H9 (cell line): ENCODE data around the gene THAP4. TPM values are rescaled to one million over a fixed set of nuclear protein-coding genes. Genes with fewer than 3 reads are reported as not detected.

Experiments used
- DNase-seq: peaks from one replicate; pipeline ENCODE4 v3.0.0-alpha.2; 2017
- H2AFZ ChIP-seq: one replicate; pipeline ENCODE4 v1.6.1; 2013; ENCODE audit warnings: mild to moderate bottlenecking, low read length, control low read depth, moderate library complexity
- H2AK5ac ChIP-seq: 2 replicates; pipeline ENCODE4 v1.6.1; 2013; ENCODE audit warnings: low read length, control low read depth, mixed read lengths; ENCODE audit not compliant: insufficient read length
- H2BK120ac ChIP-seq: one replicate; pipeline ENCODE4 v1.6.1; 2013; ENCODE audit warnings: low read depth, mild to moderate bottlenecking, low read length, control low read depth, inconsistent platforms; ENCODE audit not compliant: poor library complexity, severe bottlenecking
- H2BK12ac ChIP-seq: 2 replicates; pipeline ENCODE4 v1.6.1; 2013; ENCODE audit warnings: low read length, control low read depth, mixed read lengths, low read depth; ENCODE audit not compliant: insufficient read length
- H2BK15ac ChIP-seq: 2 replicates; pipeline ENCODE4 v1.6.1; 2013; ENCODE audit warnings: low read depth, low read length, control low read depth
- H2BK20ac ChIP-seq: one replicate; pipeline ENCODE4 v1.6.1; 2013; ENCODE audit warnings: low read depth, mild to moderate bottlenecking, low read length, control low read depth, inconsistent platforms; ENCODE audit not compliant: poor library complexity, severe bottlenecking
- H2BK5ac ChIP-seq: 2 replicates; pipeline ENCODE4 v1.6.1; 2013; ENCODE audit warnings: low read length, control low read depth, mixed read lengths; ENCODE audit not compliant: insufficient read length
- H3K14ac ChIP-seq: 2 replicates; pipeline ENCODE4 v1.6.1; 2013; ENCODE audit warnings: low read length, control low read depth; ENCODE audit not compliant: insufficient read depth
- H3K18ac ChIP-seq: 2 replicates; pipeline ENCODE4 v1.6.1; 2013; ENCODE audit warnings: low read depth, mild to moderate bottlenecking, mixed read lengths, low read length, control low read depth; ENCODE audit not compliant: insufficient read length
- H3K23ac ChIP-seq: 2 replicates; pipeline ENCODE4 v1.6.1; 2013; ENCODE audit warnings: low read length, control low read depth, mixed read lengths, low read depth; ENCODE audit not compliant: insufficient read length
- H3K23me2 ChIP-seq: 2 replicates; pipeline ENCODE4 v1.6.1; 2013; ENCODE audit warnings: low read depth, mild to moderate bottlenecking, mixed read lengths, low read length, control low read depth; ENCODE audit not compliant: insufficient read length, poor library complexity, severe bottlenecking
- H3K27ac ChIP-seq: 2 replicates; pipeline ENCODE4 v1.5.1; 2013; ENCODE audit warnings: low read length, control low read depth, mixed read lengths, low read depth; ENCODE audit not compliant: insufficient read length
- H3K27me3 ChIP-seq: 2 replicates; pipeline ENCODE4 v1.6.1; 2013; ENCODE audit warnings: low read length, control low read depth, inconsistent platforms; ENCODE audit not compliant: insufficient read depth
- H3K4ac ChIP-seq: 2 replicates; pipeline ENCODE4 v1.6.1; 2013; ENCODE audit warnings: low read depth, mild to moderate bottlenecking, control low read depth, inconsistent platforms, low read length, moderate library complexity
- H3K4me1 ChIP-seq: 2 replicates; pipeline ENCODE4 v1.6.1; 2013; ENCODE audit warnings: low read length, control low read depth, inconsistent platforms; ENCODE audit not compliant: insufficient read depth
- H3K4me2 ChIP-seq: 2 replicates; pipeline ENCODE4 v1.6.1; 2013; ENCODE audit warnings: low read length, control low read depth, mixed read lengths; ENCODE audit not compliant: insufficient read length, insufficient read depth
- H3K56ac ChIP-seq: 2 replicates; pipeline ENCODE4 v1.6.1; 2013; ENCODE audit warnings: low read depth, mild to moderate bottlenecking, mixed read lengths, low read length, control low read depth; ENCODE audit not compliant: insufficient read length
- H3K79me1 ChIP-seq: 2 replicates; pipeline ENCODE4 v1.6.1; 2013; ENCODE audit warnings: low read depth, mild to moderate bottlenecking, moderate library complexity, low read length, control low read depth, inconsistent platforms; ENCODE audit not compliant: insufficient read depth, poor library complexity, severe bottlenecking
- H3K79me2 ChIP-seq: 2 replicates; pipeline ENCODE4 v1.6.1; 2013; ENCODE audit warnings: low read length, control low read depth, inconsistent platforms; ENCODE audit not compliant: insufficient read depth
- H3K9ac ChIP-seq: 2 replicates; pipeline ENCODE4 v1.6.1; 2013; ENCODE audit warnings: low read length, control low read depth, mixed read lengths; ENCODE audit not compliant: insufficient read length; ENCODE audit errors: extremely low read depth
- H3K9me3 ChIP-seq: one replicate; pipeline ENCODE4 v1.6.1; 2013; ENCODE audit warnings: low read depth, low read length, inconsistent platforms; ENCODE audit not compliant: control insufficient read depth
- H3T11ph ChIP-seq: one replicate; pipeline ENCODE4 v1.6.1; 2013; ENCODE audit warnings: mild to moderate bottlenecking, low read length, control low read depth, inconsistent platforms
- H4K20me1 ChIP-seq: one replicate; pipeline ENCODE4 v1.6.1; 2013; ENCODE audit not compliant: control insufficient read depth, insufficient read length, insufficient read depth
- H4K5ac ChIP-seq: 2 replicates; pipeline ENCODE4 v1.6.1; 2013; ENCODE audit warnings: low read depth, mild to moderate bottlenecking, mixed read lengths, low read length, control low read depth; ENCODE audit not compliant: insufficient read length
- H4K8ac ChIP-seq: replicated peaks from 2 replicates; pipeline ENCODE4 v1.6.1; 2013; ENCODE audit warnings: low read length, control low read depth, mixed read lengths, low read depth; ENCODE audit not compliant: insufficient read length
- H4K91ac ChIP-seq: 2 replicates; pipeline ENCODE4 v1.6.1; 2013; ENCODE audit warnings: low read depth, mild to moderate bottlenecking, moderate library complexity, mixed read lengths, low read length, control low read depth; ENCODE audit not compliant: insufficient read length
- H3K27ac Mint-ChIP-seq, 3 experiments: 2 replicates in 2 of 3; 3 replicates in 1 of 3; pipeline ENCODE4 v1.8.0; 2020 to 2021; ENCODE audit warnings: mixed read lengths in 3 of 3, mild to moderate bottlenecking in 1 of 3, moderate library complexity in 1 of 3
- H3K27me3 Mint-ChIP-seq: 2 replicates; pipeline ENCODE4 v1.8.0; 2021; ENCODE audit warnings: low read depth, mild to moderate bottlenecking, moderate library complexity, mixed read lengths
- H3K36me3 Mint-ChIP-seq, 3 experiments: 2 replicates in 2 of 3; 3 replicates in 1 of 3; pipeline ENCODE4 v1.8.0; 2020 to 2021; ENCODE audit warnings: low read depth in 3 of 3, mixed read lengths in 3 of 3; ENCODE audit not compliant: insufficient read depth in 1 of 3
- H3K4me1 Mint-ChIP-seq, 2 experiments: 2 replicates each; pipeline ENCODE4 v1.8.0; 2020; ENCODE audit warnings: mixed read lengths in 2 of 2
- H3K4me3 Mint-ChIP-seq, 2 experiments: 2 replicates in 1 of 2; 3 replicates in 1 of 2; pipeline ENCODE4 v1.8.0; 2020 to 2021; ENCODE audit warnings: mild to moderate bottlenecking in 2 of 2, mixed read lengths in 2 of 2, moderate library complexity in 1 of 2
- H3K9me3 Mint-ChIP-seq, 2 experiments: 2 replicates in 1 of 2; 3 replicates in 1 of 2; pipeline ENCODE4 v1.8.0; 2020; ENCODE audit warnings: mild to moderate bottlenecking in 2 of 2, mixed read lengths in 2 of 2, moderate library complexity in 1 of 2
- WGBS: extraction: QIAGEN DNeasy Blood & Tissue Kit; methylation state at CpG from one replicate; pipeline ENCODE4 v1.1.7; 2013; ENCODE audit warnings: missing lambda C conversion rate, low lambda C conversion rate, mixed read lengths; ENCODE audit not compliant: insufficient read length; ENCODE audit errors: extremely low coverage; 5-methylcytosine and 5-hydroxymethylcytosine counted together
- total RNA-seq: library from RNA; stranded (reverse); gene quantifications from 2 replicates; pipeline ENCODE4 v1.2.1, GENCODE V29; 2021
- TF ChIP-seq, protein P1 (sequence below): fragments of 200-600 bp; sonication (generic); conservative IDR thresholded peaks from 3 replicates; pipeline ENCODE4 v1.8.0; 2021; ENCODE audit warnings: antibody characterized with exemption, mild to moderate bottlenecking

Gene THAP4
- total RNA-seq, 1 experiment from 2014 or later, result 70.6 TPM

GRCh38 chr2:241598061-241598460 is 38.9 kb downstream of the THAP4 start:
- WGBS, result no CpG with 5 or more reads among the region's 5 CpGs
- H3K9me3 Mint-ChIP-seq, result no peaks in the 10 kb centered on the region
- peaks cover 25 to 63% (median 53%) of the 10 kb centered on the region in 3 experiments; a peak in 6 of 7 replicates for H3K36me3 Mint-ChIP-seq

More at GRCh38 chr2:241598061-241598460, 38.9 kb downstream of the THAP4 start:
- no peak overlapping the region for H2BK5ac ChIP-seq
- H3K9ac ChIP-seq, result no peak overlapping the region
- DNase-seq, result no peak
- H3K23me2 ChIP-seq, result no peaks in the 10 kb centered on the region
- H3K9me3 ChIP-seq, result no peaks in the 10 kb centered on the region
- 0 out of 4 replicates have a peak, but pooled peaks cover 0 to 2% of the 10 kb centered on the region in 2 experiments for H3K4me1 Mint-ChIP-seq
- no peaks in the 10 kb centered on the region for H4K20me1 ChIP-seq
- no peak overlapping the region for H3K23ac ChIP-seq
- no peaks in the 10 kb centered on the region for H3K4me1 ChIP-seq
- no peak overlapping the region for H3T11ph ChIP-seq
- H3K56ac ChIP-seq, result no peak overlapping the region
- H2BK20ac ChIP-seq, result no peak overlapping the region
- no peak overlapping the region for H3K4me2 ChIP-seq
- no peak overlapping the region for H2AFZ ChIP-seq
- H2BK15ac ChIP-seq, result no peak overlapping the region
- no peak overlapping the region for H4K8ac ChIP-seq
- no peak overlapping the region for H2AK5ac ChIP-seq
- no peak overlapping the region for H3K4me3 Mint-ChIP-seq
- no peak overlapping the region for H4K5ac ChIP-seq
- H3K27me3 Mint-ChIP-seq, result no peaks in the 10 kb centered on the region
- no peak overlapping the region for H2BK12ac ChIP-seq
- H3K4ac ChIP-seq, result no peak overlapping the region
- H3K18ac ChIP-seq, result no peak overlapping the region
- no peak overlapping the region for H3K27ac ChIP-seq
- no peak overlapping the region for H2BK120ac ChIP-seq
- H3K27ac Mint-ChIP-seq, result no peak overlapping the region; a peak in 1 of 7 replicates
- no peaks in the 10 kb centered on the region for H3K79me1 ChIP-seq
- no peaks in the 10 kb centered on the region for H3K79me2 ChIP-seq
- no peaks in the 10 kb centered on the region for H3K27me3 ChIP-seq
- H3K14ac ChIP-seq, result no peak overlapping the region
- TF ChIP-seq, protein P1, sequence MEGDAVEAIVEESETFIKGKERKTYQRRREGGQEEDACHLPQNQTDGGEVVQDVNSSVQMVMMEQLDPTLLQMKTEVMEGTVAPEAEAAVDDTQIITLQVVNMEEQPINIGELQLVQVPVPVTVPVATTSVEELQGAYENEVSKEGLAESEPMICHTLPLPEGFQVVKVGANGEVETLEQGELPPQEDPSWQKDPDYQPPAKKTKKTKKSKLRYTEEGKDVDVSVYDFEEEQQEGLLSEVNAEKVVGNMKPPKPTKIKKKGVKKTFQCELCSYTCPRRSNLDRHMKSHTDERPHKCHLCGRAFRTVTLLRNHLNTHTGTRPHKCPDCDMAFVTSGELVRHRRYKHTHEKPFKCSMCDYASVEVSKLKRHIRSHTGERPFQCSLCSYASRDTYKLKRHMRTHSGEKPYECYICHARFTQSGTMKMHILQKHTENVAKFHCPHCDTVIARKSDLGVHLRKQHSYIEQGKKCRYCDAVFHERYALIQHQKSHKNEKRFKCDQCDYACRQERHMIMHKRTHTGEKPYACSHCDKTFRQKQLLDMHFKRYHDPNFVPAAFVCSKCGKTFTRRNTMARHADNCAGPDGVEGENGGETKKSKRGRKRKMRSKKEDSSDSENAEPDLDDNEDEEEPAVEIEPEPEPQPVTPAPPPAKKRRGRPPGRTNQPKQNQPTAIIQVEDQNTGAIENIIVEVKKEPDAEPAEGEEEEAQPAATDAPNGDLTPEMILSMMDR, result no peak
- H4K91ac ChIP-seq, result no peak overlapping the region
